HL-60/S4 treated with retinoic acid at 250 ng/mL for 4 days and 3 days (cell line): ENCODE data around the gene ALX4.

Experiments
- in situ Hi-C: fragments of 300-500 bp; cut with MboI; formaldehyde crosslinking; loops from 2 replicates; pipeline ENCODE4 v1.7.0; 2022; ENCODE audit warnings: low sequenced_read_pairs

Gene ALX4

DNA sequence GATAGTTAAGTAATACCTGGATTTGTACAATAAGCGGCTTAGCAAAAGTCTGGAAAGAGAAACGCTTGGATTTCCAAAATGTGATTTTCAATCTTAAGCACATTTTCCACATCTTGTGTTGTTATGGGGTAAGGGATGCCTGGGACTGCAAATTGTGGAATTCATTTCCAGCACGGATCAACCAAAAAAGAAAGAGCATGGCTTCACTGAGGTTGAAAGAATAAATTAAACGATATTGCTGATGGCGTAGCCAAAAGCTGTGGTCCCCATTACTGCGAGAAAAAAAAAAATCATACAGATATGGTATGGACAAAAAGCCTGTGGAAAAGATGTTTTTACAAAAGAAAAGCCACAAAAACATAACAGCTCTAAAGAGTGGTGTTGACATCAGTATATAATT, 26.0 kb upstream of the ALX4 start:
- in situ Hi-C loops, result no loop called here

DNA sequence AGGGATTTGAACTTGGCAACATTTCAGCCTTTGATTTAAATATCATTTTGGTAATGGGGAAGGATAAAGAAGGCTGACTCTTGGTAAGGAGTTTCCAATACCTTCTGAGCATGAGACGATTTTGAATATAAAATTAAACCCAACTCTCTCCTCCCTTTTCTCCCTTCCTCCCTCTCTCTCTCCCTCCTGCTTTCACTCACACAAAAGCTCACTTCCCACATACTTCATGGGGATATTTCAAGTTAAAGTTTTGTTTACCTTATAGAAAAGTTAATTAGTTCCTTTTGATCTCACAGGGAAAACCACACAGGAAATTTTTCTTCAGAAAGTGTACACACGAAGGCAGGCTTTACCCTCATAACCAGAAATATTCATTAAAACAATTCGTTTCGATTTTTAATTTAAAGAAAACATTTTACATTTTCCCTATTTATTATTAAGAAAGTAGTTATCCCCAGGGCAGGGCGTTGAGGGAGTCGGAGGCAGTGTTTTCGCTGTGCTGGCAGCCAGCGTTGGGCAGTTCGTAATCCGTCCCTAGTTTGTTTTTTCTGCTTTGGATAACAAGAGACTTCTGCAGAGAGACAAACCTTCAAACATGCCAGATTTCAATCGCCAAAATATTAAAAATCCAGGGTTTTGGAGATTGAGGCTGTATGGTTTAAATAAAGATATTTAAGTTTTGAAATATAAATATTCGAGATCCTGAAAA, 25.3 kb upstream of the ALX4 start:
- in situ Hi-C loops, result no loop called here

DNA sequence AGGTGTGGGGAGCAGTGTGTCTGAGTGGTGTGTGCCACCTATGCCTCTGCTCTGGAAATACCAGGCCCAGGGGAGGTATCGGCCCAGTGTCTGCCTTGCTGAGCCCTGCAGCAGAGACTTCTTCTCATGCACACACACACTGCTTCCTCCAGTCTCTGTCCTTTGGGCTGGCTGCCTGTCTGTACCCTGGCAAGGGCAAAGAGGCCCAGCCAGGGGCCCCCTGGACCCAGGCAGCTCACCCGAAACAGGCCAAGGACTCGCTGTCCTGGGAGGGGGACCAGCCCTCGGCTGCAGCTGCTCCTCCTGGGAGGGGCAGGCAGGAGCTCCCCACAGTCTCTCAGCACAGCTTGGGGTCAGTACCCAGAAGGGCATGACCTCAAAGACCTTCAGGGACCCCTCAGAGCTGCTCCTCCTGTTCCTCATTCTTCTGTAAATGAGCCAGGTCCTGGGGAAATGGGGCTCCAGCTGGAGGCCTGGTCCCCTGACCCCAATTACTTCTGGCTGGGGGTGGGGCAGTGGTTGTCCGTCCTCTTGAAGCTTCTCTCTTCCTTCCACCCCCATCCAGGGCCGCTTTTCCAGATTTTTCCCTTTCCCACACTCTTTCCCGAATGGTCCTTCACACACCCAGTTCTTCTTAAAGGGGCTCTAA, 24.5 kb upstream of the ALX4 start:
- in situ Hi-C loops, result no loop called here

DNA sequence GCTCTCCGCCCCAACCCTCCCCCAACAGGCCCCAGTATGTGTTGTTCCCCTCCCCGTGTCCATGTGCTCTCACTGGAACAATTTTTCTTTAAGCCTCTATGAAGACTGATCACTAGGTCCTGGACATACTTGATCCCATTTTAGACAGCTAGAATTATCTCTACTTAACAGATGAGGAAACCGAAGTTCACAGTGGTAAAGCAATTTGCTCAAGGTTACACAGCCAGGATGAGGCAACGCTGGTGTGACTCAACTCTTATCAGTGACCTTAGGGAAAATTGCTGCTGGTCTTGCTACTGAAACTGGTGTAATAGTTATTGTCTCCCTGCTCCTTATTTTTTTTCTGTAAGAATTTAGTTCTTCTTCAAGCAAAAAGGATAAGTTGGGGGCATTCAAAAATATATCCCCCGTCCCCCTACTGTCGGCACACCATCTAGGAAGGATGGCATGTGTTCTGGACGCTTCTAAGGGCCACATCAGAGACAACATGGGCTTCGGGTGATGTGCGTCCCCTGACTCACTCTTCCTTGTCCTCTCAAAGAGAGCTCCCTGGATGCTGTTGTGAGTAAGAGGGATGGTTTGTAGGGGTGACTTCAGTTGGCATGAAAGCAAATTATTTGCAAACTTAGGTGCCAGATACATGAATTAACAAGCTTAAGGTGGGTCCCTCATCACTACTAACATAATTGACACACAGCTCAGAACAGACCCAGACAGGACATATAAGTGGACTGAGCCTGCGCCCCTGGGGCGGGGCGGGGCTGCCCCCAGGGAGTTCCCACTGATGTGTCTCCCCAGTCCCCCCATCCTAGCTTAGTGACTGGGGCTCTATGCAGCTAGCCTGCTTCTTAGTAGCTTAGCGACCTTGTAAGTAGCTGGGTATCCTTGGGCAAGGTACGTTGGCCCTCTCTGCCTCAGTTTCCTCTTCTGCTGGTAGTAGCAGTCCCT, 23.6 kb upstream of the ALX4 start:
- in situ Hi-C loops, result no loop called here

DNA sequence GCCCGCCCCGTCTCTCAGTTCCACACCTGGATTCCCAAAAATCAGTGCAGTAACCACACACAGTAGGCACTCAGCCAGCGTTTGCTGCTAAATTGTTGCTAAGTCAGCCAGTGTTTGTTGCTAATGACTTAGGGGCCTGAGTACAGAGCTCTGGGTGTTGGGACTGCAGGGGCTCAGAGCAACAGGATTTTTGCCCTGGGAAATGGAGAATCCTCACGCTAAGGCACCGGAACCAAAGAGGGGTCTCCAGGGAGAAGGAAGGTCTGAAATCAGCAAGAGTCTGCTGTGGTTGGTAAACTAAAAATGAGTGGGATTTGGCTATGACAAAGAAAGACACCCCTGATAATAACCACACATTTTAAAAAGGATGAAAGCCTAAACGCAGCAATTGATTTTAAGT, 22.7 kb upstream of the ALX4 start:
- in situ Hi-C loops, result no loop called here

DNA sequence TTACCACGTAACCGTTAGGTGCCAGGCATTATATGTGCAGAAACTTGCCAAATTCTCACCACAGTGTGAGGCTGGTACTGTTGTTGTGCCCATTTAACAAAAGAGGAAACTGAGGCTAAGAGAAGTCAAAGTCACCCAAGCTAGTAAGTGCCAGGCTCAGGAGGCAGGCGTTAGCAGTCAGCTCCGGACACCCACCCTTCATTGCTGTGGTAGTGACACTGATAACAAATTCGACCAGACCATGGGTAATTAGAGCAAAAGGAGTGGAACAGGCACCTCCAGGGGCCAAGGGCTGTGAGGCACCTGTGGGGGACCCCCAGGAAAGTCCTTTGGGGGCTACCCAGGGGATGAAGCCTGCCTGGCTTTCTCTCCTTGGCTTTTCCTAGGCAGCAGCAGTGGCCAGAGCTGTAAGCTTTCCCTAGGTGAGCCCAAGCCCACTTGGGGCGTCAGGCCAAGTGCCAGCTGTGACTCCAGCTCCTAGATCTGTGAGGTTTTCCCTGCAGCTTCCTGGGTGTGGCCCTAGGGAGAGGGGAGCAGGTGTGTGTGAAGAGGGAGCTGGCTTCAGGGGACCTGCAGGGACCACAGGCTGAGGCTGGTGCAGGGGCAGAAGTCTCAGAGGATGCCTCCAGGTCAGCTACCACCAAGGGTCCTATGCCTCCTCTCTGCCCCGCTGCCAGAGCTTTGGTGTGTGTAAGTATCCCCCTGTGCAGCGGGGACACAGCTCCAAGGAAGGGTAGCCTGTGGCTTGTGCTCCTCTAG, 19.7 kb upstream of the ALX4 start:
- in situ Hi-C loops, result no loop called here

DNA sequence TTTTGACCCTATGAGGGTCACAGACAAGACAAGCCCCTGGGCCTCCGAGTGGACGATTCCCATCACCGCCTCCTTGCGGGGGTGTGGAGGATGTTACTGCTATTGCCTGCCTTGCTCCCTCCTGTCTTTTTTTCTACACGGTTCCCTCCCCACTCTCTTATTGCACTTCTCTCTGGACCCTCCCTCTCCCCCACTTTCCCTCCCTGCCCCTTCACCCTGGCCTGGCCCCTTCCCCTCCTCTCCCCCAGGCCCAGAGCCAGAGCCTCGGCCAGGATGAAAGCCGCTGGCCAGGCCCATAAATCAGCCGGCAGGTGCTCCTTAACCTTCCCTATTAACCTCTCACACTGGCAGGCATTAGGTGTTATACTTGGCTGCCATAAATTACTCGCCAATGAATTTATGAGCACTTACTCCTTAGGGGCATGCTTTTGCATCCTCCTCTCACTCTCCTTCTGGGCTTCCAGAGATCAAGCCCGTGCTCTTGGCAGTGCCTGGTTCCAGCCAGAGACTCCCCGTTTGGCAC, 18.3 kb upstream of the ALX4 start:
- in situ Hi-C loops, result no loop called here

DNA sequence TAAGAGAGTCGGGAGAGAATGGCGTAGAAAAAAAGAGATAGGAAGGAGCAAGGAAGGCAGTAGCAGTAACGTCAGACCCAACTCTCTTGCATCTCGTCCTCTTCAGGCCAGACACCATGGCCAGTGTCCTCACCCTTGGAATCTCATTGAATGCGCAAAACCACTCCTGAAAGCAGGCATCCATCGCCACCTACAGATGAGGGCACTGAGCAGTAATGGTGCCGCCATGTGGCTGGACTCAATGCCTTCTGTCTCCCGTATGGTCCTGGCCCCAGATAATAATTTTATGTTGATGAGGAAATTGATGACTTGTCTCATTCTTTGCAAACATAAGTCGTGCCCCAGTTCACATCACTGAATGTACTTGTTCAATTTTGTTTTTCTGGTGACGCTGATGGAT, 17.8 kb upstream of the ALX4 start:
- in situ Hi-C loops, result no loop called here

DNA sequence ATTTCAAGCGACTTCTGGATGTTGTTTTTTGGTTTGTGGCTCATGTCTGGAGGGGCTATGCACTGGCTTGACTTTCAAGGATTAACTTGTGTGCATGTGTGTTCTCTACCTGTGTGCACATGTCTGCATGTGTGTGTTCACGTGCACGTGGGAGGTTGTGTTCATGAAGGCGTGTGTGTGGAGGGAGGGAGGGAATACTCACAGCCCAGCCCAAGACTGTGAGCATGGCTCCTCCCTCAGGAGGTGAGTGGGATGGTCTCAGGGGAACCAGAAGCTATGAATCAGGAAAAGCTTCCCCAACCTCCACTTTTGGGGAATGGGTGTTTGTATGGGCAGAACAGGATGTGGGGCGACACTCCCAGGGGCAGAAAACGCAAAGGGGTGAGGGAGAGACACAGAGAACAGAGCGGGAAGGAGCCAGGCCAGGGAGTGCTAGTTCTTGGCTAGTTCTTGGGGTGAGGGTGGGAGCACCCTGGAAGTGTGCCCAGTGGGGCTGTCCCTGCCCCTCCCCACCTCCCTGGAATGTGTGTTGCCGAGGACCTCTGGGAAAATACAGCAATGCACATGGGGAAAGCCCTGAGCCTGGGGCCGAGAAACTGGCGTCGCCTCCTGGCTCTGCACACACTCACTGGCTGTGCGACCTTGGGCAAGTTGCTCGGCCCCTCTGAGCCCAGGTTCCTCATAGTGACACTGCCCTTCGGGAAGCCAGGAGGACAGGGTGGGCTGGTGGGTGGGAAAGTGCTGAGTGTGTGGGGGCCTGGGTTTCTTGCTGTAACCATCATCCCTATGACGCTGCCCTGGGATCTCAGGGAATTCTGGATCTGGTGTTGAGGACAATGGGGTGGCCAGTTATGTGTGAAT, 16.9 kb upstream of the ALX4 start:
- in situ Hi-C loops, result no loop called here

DNA sequence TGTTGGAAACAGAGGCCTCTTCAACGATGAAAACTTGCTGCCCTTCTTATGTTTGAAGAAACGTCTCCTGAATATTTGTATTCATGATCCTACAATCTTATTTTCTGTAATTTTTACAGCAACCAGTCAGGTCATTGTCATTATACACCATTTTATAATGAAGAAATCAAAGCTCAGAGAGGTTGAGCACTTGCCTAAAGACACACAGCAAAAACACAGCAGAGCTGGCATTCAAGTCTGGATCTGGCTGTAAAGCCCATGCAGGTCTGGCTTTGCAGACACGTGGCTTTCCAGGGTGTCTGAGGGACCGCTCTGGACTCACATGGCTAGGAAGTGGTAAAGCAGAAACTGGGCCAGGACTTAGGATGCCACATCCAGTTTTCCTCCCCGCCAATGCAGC, 15.8 kb upstream of the ALX4 start:
- in situ Hi-C loops, result no loop called here

DNA sequence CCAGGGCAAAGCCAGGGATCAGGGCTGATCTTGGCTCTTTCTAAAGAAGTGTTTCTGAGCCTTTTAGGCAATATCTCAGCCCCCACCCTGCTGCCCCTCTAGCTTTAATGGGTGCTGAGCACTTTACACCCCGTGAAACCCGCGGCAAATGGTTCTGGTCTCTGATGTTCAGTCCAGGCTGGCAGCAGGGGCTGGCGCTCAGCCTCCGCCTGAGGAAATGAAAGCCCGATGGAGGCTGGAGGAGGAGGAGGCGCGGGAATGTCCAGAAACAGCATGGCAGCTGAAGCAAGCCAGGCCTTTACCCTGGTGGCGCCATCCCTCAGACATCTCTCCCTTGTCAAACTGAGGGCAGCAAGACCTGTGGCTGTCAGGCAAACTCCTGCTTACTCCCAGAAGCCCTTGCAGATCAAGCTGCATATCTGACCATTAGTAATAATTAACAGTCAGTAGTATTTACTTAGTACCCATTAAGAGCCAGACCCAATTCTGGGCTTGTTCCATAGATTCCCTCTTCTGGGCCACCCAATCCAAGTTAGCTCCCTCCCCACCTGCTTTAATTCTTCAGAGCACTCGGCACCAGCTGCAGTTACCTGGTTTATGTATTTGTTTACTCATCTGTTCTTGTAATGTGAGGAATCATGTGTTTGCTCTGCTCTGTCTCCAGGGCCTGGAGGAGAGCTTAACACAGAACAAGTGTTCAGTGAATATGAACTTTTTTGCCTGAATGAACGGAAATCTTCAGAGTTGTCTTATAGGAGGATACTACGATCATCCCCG, 15.0 kb upstream of the ALX4 start:
- in situ Hi-C loops, result no loop called here

DNA sequence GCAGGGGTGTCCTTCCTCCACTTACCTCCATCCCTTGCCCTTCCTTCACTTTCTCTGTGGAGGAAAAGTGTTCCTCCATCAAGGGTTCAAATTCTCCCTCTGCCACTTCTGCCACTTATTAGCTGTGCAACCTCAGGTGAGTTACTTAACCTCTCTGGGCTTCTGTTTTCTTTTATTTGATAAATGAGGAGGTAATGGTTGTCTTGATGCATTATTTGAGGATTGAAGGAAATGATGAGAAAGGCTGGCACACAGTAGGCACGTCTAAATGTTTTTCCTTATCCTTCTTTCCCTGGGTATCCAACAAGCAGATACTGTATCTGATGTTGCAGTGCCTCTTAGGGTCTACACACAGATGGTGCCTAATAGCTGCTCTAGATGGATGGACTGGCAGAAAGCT, 14.3 kb upstream of the ALX4 start:
- in situ Hi-C loops, result no loop called here

DNA sequence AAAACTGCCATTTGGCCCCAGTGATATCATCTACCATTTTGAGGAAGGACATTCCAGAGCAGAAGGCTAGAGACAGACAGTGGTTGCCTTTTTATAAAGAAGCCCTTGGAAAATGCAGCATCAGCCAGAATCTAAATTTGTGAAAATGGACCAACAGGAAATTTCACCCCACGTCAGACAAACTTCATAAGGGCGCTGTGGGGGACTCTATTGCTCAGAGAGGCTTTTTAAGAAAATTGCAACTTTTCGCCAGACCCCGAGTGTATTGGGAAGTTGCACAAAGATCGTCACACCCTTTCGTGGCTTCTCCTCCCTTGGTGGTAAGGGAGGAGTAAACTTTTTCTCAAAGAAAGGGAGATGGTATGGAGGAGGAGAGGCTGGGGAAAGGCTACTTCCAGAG, 12.3 kb upstream of the ALX4 start:
- in situ Hi-C loops, result no loop called here

DNA sequence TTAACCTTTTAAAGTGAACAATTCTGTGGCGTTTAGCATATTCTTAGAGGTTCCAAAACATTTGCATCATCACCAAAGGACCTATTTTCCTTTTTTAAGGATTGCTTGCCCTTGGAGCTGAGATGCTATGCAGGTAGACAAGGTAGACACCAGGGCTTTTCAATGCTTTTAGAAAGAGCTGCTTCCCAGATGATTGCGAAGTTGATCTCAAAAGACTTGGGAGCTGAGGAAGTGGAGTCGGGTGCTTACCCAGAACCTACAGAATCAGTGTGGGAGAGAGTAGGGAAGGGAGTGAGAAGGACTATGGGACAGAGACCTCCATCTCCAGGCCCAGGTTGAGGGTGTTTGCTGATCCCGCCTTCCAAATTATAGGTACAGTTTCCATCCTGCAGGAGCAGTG, 11.1 kb upstream of the ALX4 start:
- in situ Hi-C loops, result no loop called here

DNA sequence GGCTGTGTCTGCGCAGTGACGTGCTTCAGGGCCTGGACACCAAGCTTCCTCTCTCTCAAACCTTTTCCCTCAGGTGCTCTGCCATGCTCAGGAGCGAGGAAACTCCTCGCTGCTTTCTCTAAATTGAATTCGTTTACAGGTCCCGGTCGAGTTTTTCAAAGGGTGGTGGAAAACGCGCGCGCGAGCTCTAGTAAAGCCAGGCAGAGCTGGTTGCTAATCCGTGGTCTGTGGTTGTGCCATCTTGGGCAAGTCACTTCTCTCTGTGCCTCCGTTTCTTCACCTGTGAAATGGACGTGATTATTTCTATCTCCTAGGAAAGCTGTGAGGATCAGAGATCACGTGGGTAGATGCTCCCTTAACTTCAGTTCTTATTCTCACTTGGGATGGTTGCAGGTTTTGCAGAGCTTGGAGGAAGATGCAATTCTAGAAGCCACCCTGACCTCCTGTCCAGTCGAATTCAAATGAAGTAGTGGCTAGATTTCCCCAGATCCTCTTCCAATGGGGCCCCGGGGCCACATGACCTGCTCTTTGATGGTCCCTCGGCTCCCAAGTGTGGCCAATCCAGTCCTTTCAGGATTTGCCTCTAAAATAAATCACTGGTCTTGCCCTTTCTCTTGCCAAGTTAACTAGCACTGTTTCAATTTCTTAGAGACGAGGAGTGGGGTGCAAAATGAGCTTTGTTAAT, 10.5 kb upstream of the ALX4 start:
- in situ Hi-C loops, result no loop called here

DNA sequence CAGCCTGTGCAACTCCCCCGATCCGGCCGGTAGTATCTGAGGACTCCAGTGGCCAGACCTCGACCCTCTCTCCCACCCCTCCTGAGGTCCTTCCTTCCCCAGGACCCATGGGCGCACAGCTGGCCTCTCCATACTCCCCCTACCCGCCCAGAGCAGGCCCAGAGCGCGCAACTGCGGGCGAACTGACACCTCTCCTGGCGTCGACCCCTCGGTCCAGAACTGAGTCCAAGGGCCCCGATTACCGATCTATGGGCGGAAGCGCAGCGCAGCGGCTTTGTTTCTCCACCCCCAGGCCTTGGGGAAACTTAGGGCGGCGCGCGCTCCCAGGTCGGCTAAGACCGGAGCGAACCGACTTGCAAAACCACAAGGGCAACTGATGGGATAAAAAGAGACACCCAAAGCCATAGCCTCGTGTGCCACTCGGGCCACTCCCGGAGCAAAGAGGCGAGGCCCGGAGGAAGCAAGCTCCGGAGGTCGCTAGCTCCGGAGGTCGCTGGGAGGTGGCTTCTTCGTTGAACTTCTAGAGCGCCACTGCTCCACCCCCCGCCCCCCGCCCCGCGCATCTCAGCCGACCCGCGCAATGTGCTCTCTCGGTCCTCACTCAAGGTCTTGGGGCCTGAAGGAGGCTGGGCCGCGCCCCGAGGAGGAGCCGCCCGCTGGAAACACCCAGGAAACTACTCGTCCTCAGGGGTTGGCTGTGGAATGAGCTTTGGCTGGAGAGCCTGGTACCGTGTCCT, 9.8 kb upstream of the ALX4 start:
- in situ Hi-C loops, result no loop called here

DNA sequence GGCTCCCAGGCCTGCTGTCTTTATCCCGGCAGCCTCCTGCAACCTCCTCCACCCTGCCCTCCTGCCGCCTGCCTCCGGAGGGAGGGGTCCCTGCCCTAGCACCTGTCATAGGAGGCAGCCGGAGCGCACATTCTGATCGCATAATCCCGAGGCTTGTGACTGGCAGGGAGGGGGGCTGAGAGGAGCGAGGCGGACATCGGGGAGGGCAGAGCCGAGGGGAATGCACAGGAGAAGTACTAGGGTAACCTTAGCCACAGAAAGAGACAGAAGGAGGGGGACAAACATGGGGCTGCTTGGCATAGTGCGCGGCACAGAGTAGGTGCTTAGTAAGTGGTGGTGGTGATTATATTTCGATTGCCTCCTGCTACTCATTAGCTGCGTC, 9.2 kb upstream of the ALX4 start:
- in situ Hi-C loops, result no loop called here

DNA sequence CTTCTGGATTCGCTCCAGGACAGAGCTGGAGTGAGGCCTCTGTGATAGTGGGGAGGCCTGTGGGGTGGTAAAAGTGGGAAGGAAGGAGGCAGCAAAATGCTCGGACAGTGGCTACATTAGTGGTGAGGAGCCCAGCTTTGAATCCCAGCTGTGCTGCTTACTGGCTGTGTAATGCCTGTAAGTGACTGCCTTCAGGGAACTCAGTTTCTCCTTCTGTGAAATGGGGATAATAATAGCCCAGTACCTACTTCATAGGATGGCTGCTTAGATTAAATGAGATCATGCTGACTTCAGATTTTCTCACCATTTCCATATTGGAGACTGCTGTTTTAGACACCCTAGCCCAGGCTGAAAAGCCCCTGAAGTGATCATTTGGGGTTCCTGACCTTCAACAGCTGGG, 8.4 kb upstream of the ALX4 start:
- in situ Hi-C loops, result no loop called here
